ENCODE results near the gene WBP11.

Gene WBP11

GRCh38 chr12:14824012-14824634, 20.8 kb upstream of the WBP11 start:
- no peak for DNase-seq

GRCh38 chr12:14814014-14814413, 10.7 kb upstream of the WBP11 start, which contains the start of gene SMCO3:
Gene SMCO3 (minus strand): TSS chr12:14814182. CDS start chr12:14806680, 7,502 bp downstream.
- DNase-seq, result no peak

- no peak for DNase-seq
Observed at GRCh38 chr12:14811486-14811885, 8.2 kb upstream of the WBP11 start.

- DNase-seq, result no peak
Observed at GRCh38 chr12:14810953-14811483, 7.7 kb upstream of the WBP11 start.

GRCh38 chr12:14810167-14810952, 7.1 kb upstream of the WBP11 start:
- DNase-seq, result no peak

- DNase-seq, result no peak
Observed at GRCh38 chr12:14803830-14804160, 517 bp upstream of the WBP11 start.

GRCh38 chr12:14802721-14803010, 612 bp downstream of the WBP11 start:
- DNase-seq, result no peak

- no peak for DNase-seq
Observed at GRCh38 chr12:14802247-14802646, 1.0 kb downstream of the WBP11 start.

- DNase-seq, result no peak
Observed at GRCh38 chr12:14795028-14795448, 8.2 kb downstream of the WBP11 start.

- DNase-seq, result no peak
Observed at GRCh38 chr12:14785568-14785967, 17.7 kb downstream of the WBP11 start.

GRCh38 chr12:14784471-14784870, 18.8 kb downstream of the WBP11 start:
- DNase-seq, result no peak

GRCh38 chr12:14782756-14783155, 20.5 kb downstream of the WBP11 start:
- DNase-seq, result no peak

GRCh38 chr12:14781563-14781962, 21.7 kb downstream of the WBP11 start:
- DNase-seq, result no peak

- DNase-seq, result no peak
Observed at GRCh38 chr12:14780859-14781258, 22.4 kb downstream of the WBP11 start.

GRCh38 chr12:14779834-14780233, 23.4 kb downstream of the WBP11 start:
- no peak for DNase-seq

GRCh38 chr12:14777271-14777670, 26.0 kb downstream of the WBP11 start:
- DNase-seq, result no peak

- DNase-seq, result no peak
Observed at GRCh38 chr12:14776236-14776961, 26.9 kb downstream of the WBP11 start.

- DNase-seq, result no peak
Observed at GRCh38 chr12:14775636-14775980, 27.7 kb downstream of the WBP11 start.

GRCh38 chr12:14774906-14775635, 28.2 kb downstream of the WBP11 start:
- DNase-seq, result peak; percentile 52

GRCh38 chr12:14774074-14774905, 29.0 kb downstream of the WBP11 start:
- peak; percentile 86 for DNase-seq

- DNase-seq, result no peak
Observed at GRCh38 chr12:14773685-14774073, 29.6 kb downstream of the WBP11 start.

GRCh38 chr12:14772946-14773345, 30.3 kb downstream of the WBP11 start:
- DNase-seq, result no peak

All from activated CD4-positive, CD25-positive, alpha-beta regulatory T cell treated with anti-CD3 and anti-CD28 coated beads, Interleukin-2, amount 50 U/mL, for 72 hours (primary cell).